ENCODE data around the gene KRT78. TPM values are rescaled to one million over a fixed set of nuclear protein-coding genes. Genes with fewer than 3 reads are reported as not detected.

Gene KRT78
- total RNA-seq, 1 experiment from 2014 or later = not detected

DNA sequence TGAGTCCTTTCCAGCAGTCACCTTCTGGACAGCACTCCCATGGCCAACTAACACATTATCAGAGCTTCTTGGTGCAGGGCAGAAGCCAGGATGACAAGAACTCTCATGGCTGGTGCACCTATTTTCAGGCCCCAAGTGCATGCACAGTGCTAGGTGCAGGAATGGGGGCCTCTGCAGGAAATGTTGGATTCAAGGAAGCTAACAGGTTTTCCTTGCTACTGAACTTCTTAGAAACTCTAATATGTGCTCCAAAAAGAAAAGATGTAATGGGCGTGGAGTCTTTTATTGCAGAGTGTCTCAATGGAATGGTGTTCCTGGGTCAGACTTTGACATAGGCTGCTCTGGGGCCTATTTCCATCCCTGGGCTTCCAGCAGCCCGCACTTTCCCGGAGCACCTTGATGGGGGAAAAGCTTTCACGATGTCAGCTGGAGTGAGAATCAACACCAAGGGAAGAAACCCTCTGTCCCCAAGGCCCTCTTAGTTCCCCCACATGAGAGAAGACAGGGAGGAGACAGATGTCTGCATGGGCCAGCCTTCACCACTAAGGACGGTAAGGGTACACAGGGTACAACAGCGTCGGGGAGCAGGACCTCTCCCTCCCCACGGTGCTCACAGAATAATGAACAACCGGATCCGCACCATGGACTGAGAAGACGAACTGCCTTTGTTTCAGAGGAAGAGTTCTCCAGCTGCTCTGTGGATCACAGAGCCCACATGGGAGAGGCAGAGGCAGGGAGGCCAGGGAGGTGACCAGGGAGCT, 59.7 kb downstream of the KRT78 start:
- peaks cover 2% of the 10 kb centered on the region; the same call in 1 of the 2 replicates for H3K27me3 ChIP-seq
- no peak overlapping the region for H3K4me3 ChIP-seq
- H3K36me3 ChIP-seq = no peaks in the 10 kb centered on the region
- H3K9me3 ChIP-seq = no peaks in the 10 kb centered on the region
- no peak for DNase-seq

DNA sequence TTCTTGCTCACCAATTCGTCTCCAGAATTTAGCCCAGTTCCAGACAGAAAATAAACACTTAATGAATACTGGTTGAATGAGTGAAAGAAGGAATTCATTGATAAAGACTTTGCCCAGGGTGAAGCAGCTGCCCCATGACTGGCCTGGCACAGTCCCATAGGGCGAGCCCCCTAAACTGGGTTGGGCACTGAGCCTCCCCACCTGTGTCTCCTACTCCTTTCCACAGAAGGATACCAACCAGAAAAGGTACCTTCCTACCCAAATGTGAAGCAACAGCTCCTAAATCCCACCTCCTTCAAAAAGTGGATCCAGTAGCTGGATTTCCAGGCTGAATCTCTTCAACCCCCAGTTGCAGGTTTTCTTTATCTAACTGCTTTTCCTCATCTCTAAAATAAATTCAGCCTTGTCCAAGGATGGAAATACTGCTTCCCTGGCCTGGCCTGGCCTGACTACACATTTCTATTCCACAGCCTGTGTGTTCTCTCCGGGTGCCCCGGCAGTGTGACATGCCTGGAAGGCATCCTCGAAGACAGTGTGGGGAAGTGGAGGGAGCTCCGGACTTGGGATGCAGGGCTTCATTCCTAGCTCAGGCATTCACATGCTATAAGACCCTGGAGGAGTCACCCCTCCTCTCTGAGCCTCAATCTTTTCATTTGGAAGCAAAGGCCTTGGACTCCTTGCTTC, 60.5 kb downstream of the KRT78 start:
- Histone ChIP-seq H3K4me3 (no peak overlapping the region), H3K36me3 (no peaks in the 10 kb centered on the region), H3K9me3 (no peaks in the 10 kb centered on the region), H3K27me3 (peaks cover 2% of the 10 kb centered on the region)
- no peak for DNase-seq

Other genes with a start within 250 kb of the KRT78 start
- not detected in 2 replicates for gene KRT72, start 247.5 kb downstream of the KRT78 start, total RNA-seq (2014; rRNA removed; shearing (Covaris generic); ENCODE audit: low replicate concordance)
- gene KRT73, start 230.4 kb downstream of the KRT78 start, total RNA-seq (2014; rRNA removed; shearing (Covaris generic); ENCODE audit: low replicate concordance) = not detected in 2 replicates
- gene KRT2, start 196.8 kb downstream of the KRT78 start, total RNA-seq (2014; rRNA removed; shearing (Covaris generic); ENCODE audit: low replicate concordance) = not detected in 2 replicates
- gene KRT1, start 168.6 kb downstream of the KRT78 start, total RNA-seq (2014; rRNA removed; shearing (Covaris generic); ENCODE audit: low replicate concordance) = not detected in 2 replicates
- not detected in 2 replicates for gene KRT77, start 145.5 kb downstream of the KRT78 start, total RNA-seq (2014; rRNA removed; shearing (Covaris generic); ENCODE audit: low replicate concordance)
- gene KRT76, start 71.6 kb downstream of the KRT78 start, total RNA-seq (2014; rRNA removed; shearing (Covaris generic); ENCODE audit: low replicate concordance) = not detected in 2 replicates
- gene KRT3, start 52.9 kb downstream of the KRT78 start, total RNA-seq (2014; rRNA removed; shearing (Covaris generic); ENCODE audit: low replicate concordance) = not detected in 2 replicates
- gene KRT4, start 34.9 kb downstream of the KRT78 start, total RNA-seq (2014; rRNA removed; shearing (Covaris generic); ENCODE audit: low replicate concordance) = not detected in 2 replicates
- not detected in 2 replicates for gene KRT79, start 14.7 kb downstream of the KRT78 start, total RNA-seq (2014; rRNA removed; shearing (Covaris generic); ENCODE audit: low replicate concordance)
- 39.2 and 44.4 TPM in 2 replicates for gene KRT8, start 56.1 kb upstream of the KRT78 start, total RNA-seq (2014; rRNA removed; shearing (Covaris generic); ENCODE audit: low replicate concordance)
- 104 and 136 TPM in 2 replicates for gene KRT18, start 100.1 kb upstream of the KRT78 start, total RNA-seq (2014; rRNA removed; shearing (Covaris generic); ENCODE audit: low replicate concordance)
- gene EIF4B, start 157.5 kb upstream of the KRT78 start, total RNA-seq (2014; rRNA removed; shearing (Covaris generic); ENCODE audit: low replicate concordance) = 684 and 692 TPM in 2 replicates
- gene TNS2, start 201.1 kb upstream of the KRT78 start, total RNA-seq (2014; rRNA removed; shearing (Covaris generic); ENCODE audit: low replicate concordance) = 10.8 and 12.4 TPM in 2 replicates
- gene SPRYD3, start 230.4 kb upstream of the KRT78 start, total RNA-seq (2014; rRNA removed; shearing (Covaris generic); ENCODE audit: low replicate concordance) = 22.1 and 23.9 TPM in 2 replicates
- gene IGFBP6, start 248.7 kb upstream of the KRT78 start, total RNA-seq (2014; rRNA removed; shearing (Covaris generic); ENCODE audit: low replicate concordance) = 37.5 and 66.3 TPM in 2 replicates